ENCODE measurements around the gene MSL1.

The MSL1 gene

GRCh38 chr17:40091691-40092397 is 29.9 kb upstream of the MSL1 start:
- no peak for DNase-seq

DNA sequence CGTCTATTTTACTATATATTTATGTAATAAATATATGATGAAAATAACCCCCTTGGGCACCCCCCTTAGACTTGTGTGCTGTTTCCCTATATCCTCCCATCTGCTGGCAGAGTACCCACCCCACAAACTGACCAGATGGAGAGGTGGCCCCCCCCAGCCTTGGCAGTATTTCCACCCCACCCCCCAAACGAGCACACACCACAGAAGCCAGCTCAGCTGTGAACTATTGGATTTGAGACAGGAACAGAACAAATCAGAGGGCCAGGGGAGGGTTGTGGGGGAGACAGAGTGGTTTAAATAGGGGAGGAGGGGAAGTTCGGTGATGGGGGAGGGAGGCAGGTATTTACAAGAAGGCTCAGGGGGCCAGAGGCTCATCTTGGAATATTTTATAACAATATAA is 29.2 kb upstream of the MSL1 start:
- no peak for DNase-seq

GRCh38 chr17:40093005-40093579 is 28.7 kb upstream of the MSL1 start:
- DNase-seq = no peak

DNA sequence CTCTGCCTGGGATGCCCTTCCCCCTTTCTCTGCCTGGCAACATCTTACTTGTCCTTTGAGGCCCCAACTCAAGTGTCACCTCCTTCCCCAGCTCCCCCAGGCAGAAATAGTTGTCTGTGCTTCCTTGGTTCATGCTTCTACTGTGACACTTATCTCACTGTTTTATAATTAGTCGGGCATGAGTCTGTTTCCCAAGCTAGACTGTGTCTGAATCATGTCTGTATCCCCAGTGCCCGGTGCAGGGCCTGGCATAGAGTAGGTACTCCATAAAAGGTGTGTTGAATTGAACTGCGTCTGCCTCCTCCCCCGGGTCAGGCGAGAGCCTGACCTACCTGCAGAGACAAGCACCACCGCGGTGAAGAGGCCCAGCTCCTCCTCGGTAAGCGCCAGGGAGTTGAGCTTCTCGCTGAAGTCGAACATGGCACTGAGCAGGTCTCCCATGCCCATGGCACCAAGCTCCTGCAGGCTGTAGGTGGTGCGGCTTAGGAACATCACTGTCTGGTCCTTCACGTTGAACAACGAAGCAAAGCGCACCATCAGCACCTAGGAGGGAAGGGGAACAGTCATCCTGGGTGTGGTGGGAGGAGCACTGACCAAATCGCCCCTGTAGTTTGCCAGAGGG is 28.1 kb upstream of the MSL1 start:
- no peak for DNase-seq

DNA sequence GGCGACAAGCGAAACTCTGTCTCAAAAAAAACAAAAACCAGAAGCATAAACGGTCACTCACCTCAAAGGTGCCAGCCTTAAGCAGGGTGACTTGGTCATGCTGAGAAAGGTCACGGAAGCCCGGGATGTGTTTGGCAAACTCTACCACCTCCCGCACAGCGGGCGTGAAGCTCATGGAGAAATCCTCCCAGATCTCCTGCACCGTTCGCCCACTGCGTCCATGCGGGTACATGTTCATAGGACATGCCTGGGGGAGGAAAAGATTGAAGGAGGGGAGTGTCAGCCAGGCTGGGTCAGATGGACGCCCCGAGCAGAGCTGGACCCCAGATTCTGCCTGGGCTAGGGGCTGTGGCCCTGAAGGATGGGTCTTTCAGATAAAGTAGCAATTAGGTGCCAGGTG is 26.9 kb upstream of the MSL1 start:
- no peak for DNase-seq

GRCh38 chr17:40095351-40095943 is 26.3 kb upstream of the MSL1 start:
- DNase-seq = peak; percentile 58

- DNase-seq = peak; percentile 81
These were observed 25.6 kb upstream of the MSL1 start for GRCh38 chr17:40095944-40096791.

DNA sequence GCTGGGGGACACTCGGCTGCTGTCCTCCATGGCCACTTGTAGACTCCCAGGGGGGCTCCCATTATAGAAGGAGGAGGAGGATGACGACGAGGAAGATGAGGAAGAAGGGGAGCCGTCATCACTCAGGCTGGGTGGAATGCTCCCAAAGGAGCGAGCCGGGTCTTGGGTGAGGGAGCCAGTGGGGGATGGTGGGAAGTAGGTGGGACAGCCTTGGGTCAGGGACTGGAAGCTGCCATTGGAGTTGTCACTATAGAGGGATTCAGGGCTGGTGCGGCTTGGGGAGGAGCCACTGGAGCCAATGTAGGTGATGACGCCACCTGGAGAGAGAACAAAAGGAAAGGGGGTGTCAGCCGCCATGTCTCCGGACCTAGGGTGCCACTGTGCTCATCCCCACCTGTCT is 24.7 kb upstream of the MSL1 start:
- no peak for DNase-seq

DNA sequence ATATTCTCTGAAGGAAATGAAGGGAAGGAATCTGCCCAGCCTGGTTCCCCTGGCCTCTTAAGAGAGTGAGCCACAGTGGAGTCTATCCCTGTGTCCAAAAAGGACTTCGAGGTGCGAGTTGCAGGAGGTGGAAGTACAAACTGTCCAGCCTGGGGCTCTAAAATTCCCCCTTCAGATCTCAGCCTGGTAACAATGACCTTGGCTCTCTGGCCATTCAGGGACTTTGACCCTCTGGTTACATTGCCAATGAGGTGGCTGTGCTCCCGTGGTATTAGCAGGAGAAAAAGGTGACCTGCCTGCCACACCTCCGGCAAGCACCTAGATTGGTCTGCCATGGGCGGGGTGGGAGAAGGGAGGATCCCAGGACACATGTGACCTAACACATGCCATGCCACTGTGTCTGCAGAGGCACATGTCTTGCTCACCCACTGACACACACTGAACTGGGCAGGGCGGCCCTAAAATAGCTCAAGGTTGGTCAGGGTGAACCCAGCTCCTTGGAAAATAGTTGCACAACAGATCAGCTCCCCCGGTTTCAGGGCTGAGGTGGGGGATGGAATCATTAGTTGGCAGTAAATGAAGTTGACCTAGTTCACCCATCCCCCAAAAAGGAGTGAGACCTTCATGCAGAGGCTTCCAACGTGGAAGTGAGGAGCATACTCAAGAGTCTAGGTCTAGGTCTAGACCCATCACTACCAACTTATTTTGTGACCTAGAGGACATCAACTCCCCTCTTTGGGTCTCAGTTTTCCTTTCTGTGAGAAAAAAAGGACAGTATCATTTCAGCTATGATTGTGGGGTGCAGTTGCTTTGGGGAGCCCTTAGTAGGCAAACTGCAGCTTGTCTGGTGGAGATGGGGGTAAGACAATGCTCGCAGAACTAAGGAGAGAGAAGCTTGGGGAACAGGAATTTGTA is 23.6 kb upstream of the MSL1 start:
- peak; percentile 68 for DNase-seq

GRCh38 chr17:40098846-40099618 is 22.7 kb upstream of the MSL1 start:
- peak; percentile 99 for DNase-seq

DNA sequence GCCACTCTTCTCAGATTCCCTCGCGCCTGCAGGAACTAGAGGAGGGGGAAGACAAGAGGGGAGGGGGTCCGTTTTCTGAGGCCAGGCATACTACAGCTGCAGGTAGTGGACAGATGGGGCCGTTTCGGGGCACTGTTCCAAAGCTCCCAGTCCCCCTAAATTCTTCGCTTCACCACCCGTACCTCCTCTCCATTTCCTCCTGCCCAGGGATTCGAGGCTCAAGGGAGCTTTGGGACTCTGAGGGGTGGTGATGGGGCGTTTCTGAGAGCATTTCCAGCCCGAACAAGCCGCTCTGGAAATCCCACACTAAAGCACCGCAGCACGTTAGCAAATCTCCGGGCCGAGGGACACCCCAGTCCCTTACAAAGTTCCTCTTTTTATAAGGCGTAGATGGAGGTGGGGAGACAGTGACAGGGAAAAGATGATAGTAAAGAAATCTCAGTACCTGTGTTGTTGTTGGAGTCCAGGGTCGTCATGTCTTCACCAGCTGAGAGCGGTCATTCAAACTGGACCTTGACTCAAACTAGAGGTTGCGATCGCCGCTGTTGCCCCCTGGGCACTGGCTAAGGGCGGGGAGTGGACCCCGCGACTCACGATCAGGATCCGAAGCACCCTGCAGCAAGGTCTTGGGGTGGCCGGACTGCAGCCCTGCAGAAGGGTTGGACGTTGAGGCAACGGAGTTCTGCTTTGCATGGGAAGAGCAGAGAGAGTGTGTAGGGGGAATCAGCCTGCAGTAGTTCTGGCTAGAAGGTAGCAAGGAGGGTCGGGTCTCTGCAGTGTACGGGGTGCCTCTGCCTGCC is 22.0 kb upstream of the MSL1 start:
- DNase-seq = no peak

DNA sequence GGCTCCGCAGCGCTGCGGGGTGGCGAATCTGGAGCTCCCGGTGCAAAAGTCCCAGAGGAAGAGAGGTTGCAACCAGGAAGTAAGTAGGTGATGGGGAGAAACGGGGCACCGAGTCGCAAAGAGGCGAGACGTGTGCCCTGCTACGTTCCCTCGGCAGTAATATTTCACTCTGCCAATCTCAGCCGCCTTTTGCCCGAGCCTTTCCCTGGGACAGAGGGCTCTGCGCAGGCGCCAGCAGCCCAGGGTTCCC is 21.4 kb upstream of the MSL1 start, which contains the start of gene NR1D1:
TSS of gene NR1D1 (minus strand) at position 171 of the 250 bp plus-strand sequence. CDS start 495 bp downstream, outside the sequence.
- no peak for DNase-seq

- DNase-seq = peak; percentile 93
These were observed 21.0 kb upstream of the MSL1 start for GRCh38 chr17:40100669-40101366.

DNA sequence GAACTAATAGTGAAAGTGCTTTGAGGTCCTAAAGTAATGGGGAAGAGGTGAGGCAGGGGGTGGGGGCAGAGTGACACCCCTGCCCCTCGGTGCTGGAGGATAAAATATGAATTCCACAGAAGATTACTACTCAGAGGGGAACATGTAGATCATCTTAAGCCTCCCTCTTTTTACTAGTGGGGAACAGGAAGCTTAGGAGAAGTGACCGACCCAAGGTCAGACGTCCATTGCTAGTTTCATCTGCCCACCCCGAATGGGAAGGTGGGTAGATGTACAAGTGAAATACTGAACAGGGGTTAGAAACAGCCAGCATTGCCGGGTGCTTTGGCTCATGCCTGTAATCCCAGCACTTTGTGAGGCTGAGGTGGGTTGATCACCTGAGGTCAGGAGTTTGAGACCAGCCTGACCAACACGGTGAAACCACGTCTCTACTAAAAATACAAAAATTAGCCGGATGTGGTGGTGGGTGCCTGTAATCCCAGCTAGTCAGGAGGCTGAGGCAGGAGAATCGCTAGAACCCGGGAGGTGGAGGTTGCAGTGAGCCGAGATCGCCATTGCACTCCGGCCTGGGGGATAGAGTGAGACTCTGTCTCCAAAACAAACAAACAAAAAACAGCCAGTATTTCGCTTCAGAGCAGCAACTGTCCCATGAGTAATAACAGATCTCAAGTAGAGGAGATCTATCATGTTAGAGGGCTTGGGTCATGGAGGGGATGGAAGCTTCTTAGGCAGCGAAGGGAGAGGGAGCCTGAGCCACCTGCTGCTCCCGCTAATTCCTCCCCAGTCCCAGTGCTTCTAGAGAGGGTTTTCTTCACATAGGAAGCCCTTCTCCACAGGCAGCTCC is 20.2 kb upstream of the MSL1 start:
- no peak for DNase-seq

GRCh38 chr17:40103071-40103661 is 18.6 kb upstream of the MSL1 start:
- no peak for DNase-seq

DNA sequence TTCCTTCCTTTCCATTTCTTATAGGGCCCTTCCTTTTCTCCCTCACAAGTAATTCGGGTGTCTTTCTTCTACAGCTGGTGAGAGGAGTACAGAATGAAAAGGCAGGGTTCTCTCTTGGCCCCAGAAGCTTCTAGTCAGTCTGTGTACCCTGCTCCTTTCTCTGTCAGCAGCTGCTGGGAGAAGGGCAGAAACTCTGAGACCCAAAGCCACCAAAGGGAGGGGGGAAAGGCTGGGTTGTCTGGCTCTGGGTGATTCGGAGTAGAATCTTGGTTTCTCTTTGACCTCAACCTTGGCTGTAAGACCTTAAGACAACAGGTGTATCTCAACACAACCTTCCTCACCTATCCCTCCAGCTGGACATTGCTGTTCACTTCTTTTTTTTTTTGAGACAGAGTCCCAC is 18.1 kb upstream of the MSL1 start:
- DNase-seq = no peak

- no peak for DNase-seq
These were observed 16.9 kb upstream of the MSL1 start for GRCh38 chr17:40104594-40105486.
